ENCODE results near the gene ARFIP1. TPM values are rescaled to one million over a fixed set of nuclear protein-coding genes. Genes with fewer than 3 reads are reported as not detected.

ARFIP1 gene
- total and polyA plus RNA-seq, 2 donors (not counting 1 experiment from before 2014, with no cell fraction given) = 11.1 to 23.5 TPM

DNA sequence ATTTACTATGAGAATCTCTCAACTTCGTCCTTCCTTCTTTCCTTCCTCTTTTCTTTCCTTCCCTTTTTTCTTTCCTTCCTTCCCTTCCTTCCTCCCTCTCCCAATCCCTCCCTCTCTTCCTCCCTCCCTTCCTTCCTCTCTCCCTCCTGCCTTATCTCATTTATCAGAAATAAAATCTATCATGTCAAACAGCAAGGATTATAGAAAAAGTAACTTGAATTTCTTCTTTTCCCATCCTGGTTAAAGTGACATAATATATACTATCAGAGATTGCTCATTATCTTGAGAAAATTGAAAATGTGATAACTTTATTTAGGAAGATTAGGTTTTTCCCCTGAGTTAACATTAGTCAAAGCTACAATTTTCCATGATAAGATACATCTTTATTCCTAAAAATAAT, 5.8 kb upstream of the ARFIP1 start:
- H3K9ac ChIP-seq (ENCODE audit: low read length) = no peak overlapping the region
- Mint-ChIP-seq H3K4me3 (no peak overlapping the region), H3K4me1 (peaks cover 17% of the 10 kb centered on the region), H3K27me3 (peaks cover 5% of the 10 kb centered on the region), H3K9me3 (ENCODE audit: insufficient read depth) (no peaks in the 10 kb centered on the region), H3K27ac (no peak overlapping the region)
- no peak overlapping the region for H3K4me2 ChIP-seq (replicated peaks; ENCODE audit: low read depth, low read length, poor library complexity, severe bottlenecking)
- H2AFZ ChIP-seq (ENCODE audit: insufficient read depth, low read depth, low read length, poor library complexity, severe bottlenecking) = no peak overlapping the region
- no peaks in the 10 kb centered on the region for H4K20me1 ChIP-seq (ENCODE audit: control insufficient read depth, insufficient read depth, low read length, poor library complexity, severe bottlenecking)
- intact Hi-C loops (cut with micrococcal nuclease) = no loop called here
- TF ChIP-seq EZH2 (IDR thresholded peaks at IDR 0.05; ENCODE audit: borderline replicate concordance, insufficient read depth, low read depth, low read length, poor library complexity, severe bottlenecking) = no peak
- TF ChIP-seq CTCF (IDR thresholded peaks at IDR 0.05) = no peak
- H3K4me1 ChIP-seq (ENCODE audit: control insufficient read depth in 2 of 2, insufficient read depth in 2 of 2, low read length in 2 of 2) = peaks cover 11 to 12% of the 10 kb centered on the region in 2 donors
- CTCF ChIA-PET = interaction anchor here (0.8 kb wide), 1 partner anchor 38 kb away, joined by 3 read pairs; no protein-coding TSS in a partner anchor
- POLR2A ChIA-PET = no interaction called here
- H3K4me3 ChIP-seq (ENCODE audit: control extremely low read depth in 1 of 5, extremely low read depth in 1 of 5, insufficient read depth in 1 of 5, low read depth in 2 of 5, low read length in 4 of 5) = no peak overlapping the region
- H3K27me3 ChIP-seq (replicated peaks in 1 of 4; ENCODE audit: control extremely low read depth in 1 of 4, control insufficient read depth in 3 of 4, insufficient read depth in 4 of 4, low read length in 3 of 4) = no peaks in the 10 kb centered on the region
- ATAC-seq (ENCODE audit: low read depth) (no peak), DNase-seq (no peak)
- no peak overlapping the region for H3K27ac ChIP-seq (ENCODE audit: low read length in 2 of 2)
- 9% methylated on average over 1 of the region's 1 CpG for WGBS (ENCODE audit: insufficient coverage)
- no peaks in the 10 kb centered on the region for H3K36me3 ChIP-seq (replicated peaks in 1 of 2; ENCODE audit: control extremely low read depth in 1 of 2, control insufficient read depth in 1 of 2, extremely low read depth in 1 of 2, insufficient read depth in 2 of 2, low read length in 1 of 2)
- no peaks in the 10 kb centered on the region for H3K9me3 ChIP-seq (ENCODE audit: control extremely low read depth in 1 of 3, control insufficient read depth in 2 of 3, insufficient read depth in 1 of 3, low read length in 2 of 3)
- peaks cover 25% of the 10 kb centered on the region for H3K79me2 ChIP-seq (ENCODE audit: control insufficient read depth, insufficient read depth, low read length)

GRCh38 chr4:152776352-152776751, 3.4 kb upstream of the ARFIP1 start:
- peaks cover 34% of the 10 kb centered on the region for H3K4me1 Mint-ChIP-seq
- no peak overlapping the region for H3K4me3 ChIP-seq (ENCODE audit: control extremely low read depth in 1 of 5, extremely low read depth in 1 of 5, insufficient read depth in 1 of 5, low read depth in 2 of 5, low read length in 4 of 5)
- ChIA-PET POLR2A (no interaction called here), CTCF (no interaction called here)
- DNase-seq (no peak), ATAC-seq (ENCODE audit: low read depth) (no peak)
- no peaks in the 10 kb centered on the region for H4K20me1 ChIP-seq (ENCODE audit: control insufficient read depth, insufficient read depth, low read length, poor library complexity, severe bottlenecking)
- no peaks in the 10 kb centered on the region for H3K9me3 Mint-ChIP-seq (ENCODE audit: insufficient read depth)
- peaks cover 32% of the 10 kb centered on the region for H3K79me2 ChIP-seq (ENCODE audit: control insufficient read depth, insufficient read depth, low read length)
- no peaks in the 10 kb centered on the region for H3K9me3 ChIP-seq (ENCODE audit: control extremely low read depth in 1 of 3, control insufficient read depth in 2 of 3, insufficient read depth in 1 of 3, low read length in 2 of 3)
- H3K4me2 ChIP-seq (replicated peaks; ENCODE audit: low read depth, low read length, poor library complexity, severe bottlenecking) = no peak overlapping the region
- peaks cover 19 to 20% of the 10 kb centered on the region in 2 donors for H3K4me1 ChIP-seq (ENCODE audit: control insufficient read depth in 2 of 2, insufficient read depth in 2 of 2, low read length in 2 of 2)
- no peak overlapping the region for H3K4me3 Mint-ChIP-seq
- H3K27ac Mint-ChIP-seq = no peak overlapping the region
- H3K27ac ChIP-seq (ENCODE audit: low read length in 2 of 2) = no peak overlapping the region
- H3K36me3 ChIP-seq (replicated peaks in 1 of 2; ENCODE audit: control extremely low read depth in 1 of 2, control insufficient read depth in 1 of 2, extremely low read depth in 1 of 2, insufficient read depth in 2 of 2, low read length in 1 of 2) = no peaks in the 10 kb centered on the region
- intact Hi-C loops (cut with micrococcal nuclease) = loop anchor here (5.0 kb wide), 2 partner anchors 114 to 134 kb away; no protein-coding TSS in a partner anchor
- no peaks in the 10 kb centered on the region for H3K27me3 ChIP-seq (replicated peaks in 1 of 4; ENCODE audit: control extremely low read depth in 1 of 4, control insufficient read depth in 3 of 4, insufficient read depth in 4 of 4, low read length in 3 of 4)
- H3K27me3 Mint-ChIP-seq = peaks cover 5% of the 10 kb centered on the region
- H2AFZ ChIP-seq (ENCODE audit: insufficient read depth, low read depth, low read length, poor library complexity, severe bottlenecking) = no peak overlapping the region
- H3K9ac ChIP-seq (ENCODE audit: low read length) = no peak overlapping the region
- TF ChIP-seq CTCF (IDR thresholded peaks at IDR 0.05) = no peak
- TF ChIP-seq EZH2 (IDR thresholded peaks at IDR 0.05; ENCODE audit: borderline replicate concordance, insufficient read depth, low read depth, low read length, poor library complexity, severe bottlenecking) = no peak
